ENCODE results near the gene FHAD1.

Gene FHAD1

DNA sequence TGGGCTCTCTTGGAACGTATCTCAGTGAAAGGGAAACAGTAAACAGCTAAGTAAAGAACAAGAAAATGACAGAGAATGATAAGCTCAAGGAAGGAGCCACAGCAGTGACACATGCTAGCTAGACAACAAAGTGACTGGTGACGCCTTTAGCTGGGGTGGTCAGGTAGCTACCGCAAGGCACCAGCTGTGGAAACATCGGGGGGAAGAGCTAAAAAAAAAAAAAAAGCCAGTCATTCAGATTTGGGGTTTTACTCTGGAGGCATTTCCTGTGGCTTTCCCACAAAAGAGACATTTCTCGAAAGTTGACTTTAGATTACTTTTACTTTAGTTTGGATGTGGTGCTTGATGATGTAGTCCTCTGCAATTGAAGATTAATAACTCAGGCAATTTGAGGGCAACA, 2.1 kb downstream of the FHAD1 start:
- no peak for DNase-seq

DNA sequence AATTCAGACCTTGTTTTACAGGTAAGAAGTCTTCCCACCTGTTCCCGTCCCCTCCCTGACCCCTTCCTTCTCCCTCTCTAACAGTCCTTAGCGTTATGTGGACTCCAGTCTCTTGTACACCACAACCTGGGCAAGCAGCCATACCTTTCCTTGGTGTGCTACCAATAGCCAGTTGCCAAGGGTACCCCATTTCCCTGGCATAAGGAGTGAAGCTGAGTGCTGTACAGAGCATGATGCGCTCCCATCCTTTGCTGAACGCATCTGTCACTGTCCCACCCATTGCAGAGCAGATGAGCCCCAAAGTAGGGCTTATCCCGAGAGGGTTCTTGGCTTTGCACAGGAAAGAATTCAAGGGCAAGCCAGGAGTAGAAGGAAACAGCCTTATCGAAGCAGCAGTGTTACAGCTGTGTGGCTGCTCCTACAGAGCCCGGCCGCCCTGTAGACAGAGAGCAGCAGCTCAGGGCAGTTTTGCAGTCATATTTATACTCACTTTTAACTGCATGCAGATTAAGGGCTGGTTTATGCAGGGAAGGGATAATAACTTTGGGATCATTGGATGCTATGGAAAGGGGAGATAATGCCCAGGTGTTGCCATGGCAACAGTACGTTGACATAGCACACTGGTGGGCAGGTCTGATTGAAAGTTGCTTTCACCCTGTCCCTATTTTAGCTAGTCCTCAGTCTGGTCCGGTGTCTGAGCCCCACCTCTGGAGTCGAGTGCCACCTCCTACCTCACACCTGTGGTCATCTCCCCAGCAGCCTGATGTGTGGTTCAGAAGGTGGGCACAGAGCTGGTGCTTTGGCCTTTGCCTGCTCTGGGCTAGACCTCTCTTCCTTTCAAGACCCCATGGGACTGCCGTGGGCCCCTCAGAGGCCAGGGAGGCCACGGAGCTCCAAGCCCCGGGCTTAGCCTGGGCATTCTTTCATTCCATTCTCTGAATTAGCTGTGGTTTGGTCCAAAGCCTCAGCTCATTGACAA, 5.1 kb downstream of the FHAD1 start:
- DNase-seq = no peak

DNA sequence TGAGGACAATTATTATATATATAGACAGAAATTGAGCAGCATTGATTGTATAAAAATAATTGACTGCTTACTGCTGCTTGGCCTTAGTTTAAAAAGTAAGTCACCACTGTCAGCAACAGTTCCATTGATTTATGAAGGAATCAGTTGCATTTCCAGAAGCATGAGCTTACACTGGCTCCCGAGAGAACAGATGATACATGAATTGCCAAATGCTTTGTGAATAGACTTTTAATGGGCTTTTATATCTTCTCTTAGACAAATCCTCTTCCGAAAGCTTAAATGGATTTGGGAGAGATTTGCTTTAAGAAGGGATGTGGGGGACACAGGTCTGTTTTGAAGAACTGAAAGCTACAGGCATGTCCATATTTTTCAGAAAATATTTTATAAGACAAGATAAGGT, 7.5 kb downstream of the FHAD1 start:
- no peak for DNase-seq

DNA sequence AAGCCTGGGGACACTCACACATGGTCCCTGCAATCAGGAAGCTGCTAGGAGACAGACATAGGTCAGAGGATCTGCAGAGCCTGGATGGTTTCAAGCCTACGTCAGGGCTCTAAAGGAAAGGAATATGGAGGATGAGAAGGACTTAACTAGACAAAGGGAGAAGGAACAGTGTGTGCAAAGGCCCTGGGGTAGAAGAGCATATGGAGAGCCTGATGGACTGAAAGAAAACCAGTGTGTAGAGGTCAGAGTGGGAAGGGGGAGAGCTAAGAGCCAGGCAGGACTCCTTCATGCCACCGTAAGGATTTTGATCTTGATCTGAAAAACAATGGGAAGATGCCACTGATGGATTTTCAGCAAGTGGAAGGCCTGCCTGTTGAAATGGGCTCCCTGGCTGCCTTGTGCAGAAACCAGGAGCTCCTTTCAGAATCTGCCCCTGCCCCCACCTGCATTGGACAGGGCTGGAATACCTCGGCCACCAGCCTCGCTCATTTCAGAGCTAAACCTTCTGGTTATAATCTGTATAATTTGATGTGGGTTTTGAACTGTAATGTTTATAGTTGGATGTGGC, 8.6 kb downstream of the FHAD1 start:
- no peak for DNase-seq

DNA sequence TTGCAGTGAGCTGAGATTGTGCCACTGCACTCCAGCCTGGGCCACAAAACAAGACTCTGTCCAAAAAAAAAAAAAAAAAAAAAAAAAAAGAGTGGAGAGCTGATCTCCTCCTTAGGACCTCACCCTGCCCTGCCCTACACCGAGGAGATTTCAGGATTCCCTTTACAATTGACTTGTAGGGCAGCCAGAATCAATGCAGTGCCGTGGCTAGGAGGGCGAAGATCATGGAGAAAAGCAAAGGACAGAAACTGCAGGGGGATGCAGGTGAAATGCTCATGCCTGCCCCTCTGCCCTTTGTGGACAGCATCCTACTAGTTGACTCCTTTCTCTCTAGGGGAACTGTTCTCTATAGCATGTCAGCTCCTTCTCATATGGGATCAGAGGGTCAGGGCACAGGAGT, 9.6 kb downstream of the FHAD1 start:
- DNase-seq = no peak

DNA sequence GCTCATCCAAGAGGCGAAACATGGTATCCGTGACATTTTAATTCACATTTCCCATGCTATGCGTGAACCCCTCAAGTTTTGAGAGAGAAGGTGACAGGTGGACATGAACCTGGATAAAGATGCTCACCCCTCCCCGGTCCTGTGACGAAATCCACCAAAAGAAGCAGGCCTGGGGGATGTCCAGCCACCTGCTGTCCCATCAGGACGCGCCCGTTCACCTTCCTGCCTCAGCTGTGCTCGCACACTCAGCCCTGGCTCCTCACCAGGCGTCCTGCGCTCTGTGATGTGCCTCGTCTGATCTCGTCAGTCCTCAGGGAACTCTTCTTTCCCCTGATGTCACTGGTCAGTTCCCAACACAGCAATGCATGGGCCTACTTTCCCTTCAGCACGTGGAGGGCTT, 10.3 kb downstream of the FHAD1 start:
- no peak for DNase-seq

DNA sequence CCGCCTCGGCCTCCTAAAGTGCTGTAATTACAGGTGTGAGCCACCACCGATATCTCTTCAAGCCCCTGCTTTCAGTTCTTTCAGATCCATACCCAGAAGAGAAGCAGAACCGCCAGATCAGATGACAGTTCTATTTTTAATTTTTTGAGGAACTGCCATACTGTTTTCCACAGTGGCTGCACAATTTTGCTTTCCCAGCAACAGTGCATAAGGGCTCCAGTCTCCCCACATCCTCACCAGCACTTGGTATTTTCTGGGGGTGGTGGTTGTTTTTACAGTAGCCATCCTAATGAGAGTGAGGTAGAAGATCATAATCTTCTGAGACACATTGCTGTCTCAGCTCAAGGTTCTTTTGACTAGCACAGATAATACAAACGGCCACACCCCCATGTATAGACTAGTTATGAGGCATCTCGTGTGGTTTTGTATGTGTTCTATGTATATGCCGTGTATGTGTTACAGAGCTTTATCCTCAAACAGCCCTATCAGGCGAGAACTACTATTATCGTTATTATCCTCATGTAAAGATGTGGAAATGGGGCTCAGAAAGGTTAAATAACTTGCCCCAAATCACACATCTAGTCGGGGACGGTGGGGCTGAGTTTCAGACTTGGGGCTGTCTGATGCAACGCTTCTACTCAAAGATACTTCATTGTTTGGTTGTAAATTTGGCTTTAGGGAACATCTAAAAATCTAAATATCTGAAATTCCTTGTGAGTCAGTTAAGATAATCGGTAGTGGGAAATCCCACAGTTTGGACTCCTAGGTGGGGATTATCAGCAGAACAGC, 12.0 kb downstream of the FHAD1 start:
- DNase-seq = no peak

DNA sequence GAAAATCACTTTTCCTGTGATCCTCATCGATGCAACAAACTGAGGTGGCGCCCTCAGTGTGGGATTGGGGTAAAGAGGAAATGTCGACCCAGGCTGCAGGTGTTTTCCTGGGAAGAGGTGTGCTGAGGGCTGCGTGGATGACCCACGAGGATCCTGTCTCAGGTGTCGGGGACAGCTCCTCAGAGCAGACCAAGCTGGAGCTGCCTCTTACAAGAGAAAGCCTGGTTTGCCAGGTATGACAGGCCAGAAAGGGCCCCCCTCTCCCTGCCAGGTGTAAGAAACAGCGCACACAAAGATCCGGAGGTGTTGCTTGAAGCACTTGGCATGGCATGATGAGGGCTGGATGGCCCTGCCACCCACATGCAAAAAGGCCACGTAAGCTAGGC, 12.6 kb downstream of the FHAD1 start:
- DNase-seq = no peak

DNA sequence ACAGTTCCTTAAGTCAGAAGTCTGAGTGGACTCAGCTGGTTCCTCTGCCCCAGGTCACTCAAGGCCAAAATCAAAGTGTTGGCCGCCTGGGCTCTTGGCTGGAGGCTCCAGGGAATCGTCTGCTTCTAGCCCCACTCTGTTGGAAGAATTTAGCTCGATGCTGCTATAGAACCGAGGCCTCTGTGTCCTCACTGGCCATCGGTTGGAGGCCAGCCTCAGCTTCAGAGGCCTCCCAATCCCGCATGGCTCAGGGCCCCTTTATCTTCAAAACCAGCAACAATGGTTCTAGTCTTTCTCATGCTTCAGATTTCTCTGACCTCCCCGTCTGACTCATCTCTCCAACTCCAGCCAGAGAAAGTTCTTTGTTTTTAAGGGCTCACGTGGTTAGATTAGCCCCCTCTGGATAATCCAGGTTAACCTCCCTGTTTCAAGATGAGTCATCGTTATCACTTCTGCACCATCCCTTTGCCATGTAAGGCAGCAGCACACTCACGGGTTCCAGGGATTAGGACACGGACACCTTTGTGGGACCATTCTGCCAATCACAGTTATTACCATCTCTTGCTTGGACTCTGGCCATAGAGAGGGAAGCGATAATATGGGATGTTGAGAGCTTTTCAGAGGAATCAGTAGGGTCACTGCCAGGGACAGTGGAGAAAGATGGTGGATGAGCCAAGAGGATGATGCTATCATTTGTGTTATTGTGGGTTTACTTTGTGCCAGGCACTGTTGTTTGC, 13.6 kb downstream of the FHAD1 start:
- no peak for DNase-seq

DNA sequence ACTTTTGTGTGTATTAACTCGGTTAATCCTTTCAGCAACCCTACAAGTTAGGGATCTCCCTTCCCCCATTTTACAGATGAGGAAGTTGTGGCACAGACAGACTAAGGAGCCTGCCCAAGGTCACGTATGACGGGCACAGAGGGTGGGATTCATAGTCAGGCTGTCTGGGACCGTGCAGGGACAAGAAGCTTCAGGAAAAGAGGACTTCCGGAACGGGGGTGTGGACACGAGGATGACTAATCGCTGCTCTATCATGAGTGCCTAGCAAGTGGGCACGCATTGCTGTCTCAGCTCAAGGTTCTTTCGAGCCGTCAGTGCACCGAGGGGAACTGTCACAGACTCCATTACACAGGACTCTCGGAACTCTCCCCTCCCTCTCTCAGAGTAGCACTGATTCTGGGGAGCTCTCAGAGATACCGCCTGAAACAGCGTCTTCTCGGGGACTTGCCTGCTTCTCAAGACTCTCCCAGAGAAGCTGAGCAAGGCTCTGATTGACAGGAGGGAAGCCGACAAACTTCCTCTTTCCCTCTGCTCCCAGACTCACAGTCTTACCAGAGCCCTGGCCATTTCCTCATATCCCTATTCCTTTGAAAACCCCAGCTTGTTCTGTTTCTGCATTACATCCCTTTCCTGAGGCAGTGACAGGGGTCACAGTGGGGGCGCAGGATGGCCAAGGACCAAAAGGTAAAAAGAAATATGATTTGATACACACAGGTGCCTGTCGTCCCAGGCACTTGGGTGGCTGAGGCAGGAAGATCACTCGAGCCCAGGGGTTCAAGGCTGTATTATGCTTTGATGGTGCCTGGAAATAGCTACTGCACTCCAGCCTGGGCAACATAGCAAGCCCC, 14.4 kb downstream of the FHAD1 start:
- no peak for DNase-seq

DNA sequence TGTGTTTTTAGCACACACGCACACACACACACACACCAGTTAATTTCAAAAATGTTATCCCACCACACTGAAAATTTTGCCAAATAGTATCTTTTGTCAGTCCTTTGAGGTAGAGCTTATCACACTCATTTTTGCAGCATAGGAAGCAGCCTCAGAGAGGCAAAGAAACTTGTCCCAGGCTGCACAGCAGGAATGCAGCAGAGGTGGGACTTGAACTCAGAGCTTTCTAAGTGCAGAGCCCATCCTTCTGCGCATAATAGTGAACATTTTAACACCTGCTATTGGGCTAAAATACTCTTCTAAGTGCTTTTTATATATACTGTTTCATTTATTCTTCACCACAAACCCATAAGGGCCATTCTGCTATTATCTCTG, 15.0 kb downstream of the FHAD1 start:
- DNase-seq = no peak

DNA sequence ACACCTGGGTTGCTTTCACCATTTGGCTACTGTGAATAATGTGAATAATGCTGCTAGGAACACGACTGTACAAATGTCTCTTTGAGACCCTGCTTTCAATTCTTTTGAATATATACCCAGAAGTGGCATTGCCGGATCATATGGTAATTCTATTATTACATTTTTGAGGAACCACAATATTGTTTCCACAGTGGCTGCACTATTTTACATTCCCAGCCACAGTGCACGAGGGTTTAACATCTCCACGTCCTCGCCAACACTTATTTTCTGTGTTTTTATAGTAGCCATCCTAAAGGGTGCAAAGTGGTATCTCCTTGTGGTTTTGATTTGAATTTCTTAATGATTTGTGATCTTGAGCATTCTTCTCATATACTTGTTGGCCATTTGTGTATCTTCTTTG, 15.7 kb downstream of the FHAD1 start:
- no peak for DNase-seq

DNA sequence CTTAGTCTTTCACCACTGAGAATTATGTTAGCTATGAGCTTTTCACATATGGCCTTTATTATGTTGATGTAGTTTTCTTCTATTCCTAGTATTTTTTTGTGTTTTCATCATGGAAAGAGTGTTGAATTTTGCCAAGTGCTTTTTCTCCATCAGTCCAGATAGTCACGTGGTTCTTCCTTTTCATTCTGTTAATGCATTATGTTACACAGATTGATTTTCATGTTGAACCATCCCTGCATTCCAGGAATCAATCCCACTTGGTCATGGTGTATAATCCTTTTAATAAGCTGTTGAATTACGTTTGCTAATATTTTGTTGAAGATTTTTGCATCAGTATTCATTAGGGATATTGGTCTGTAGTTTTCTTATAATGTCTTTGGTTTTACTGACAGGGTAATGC, 17.7 kb downstream of the FHAD1 start:
- no peak for DNase-seq

DNA sequence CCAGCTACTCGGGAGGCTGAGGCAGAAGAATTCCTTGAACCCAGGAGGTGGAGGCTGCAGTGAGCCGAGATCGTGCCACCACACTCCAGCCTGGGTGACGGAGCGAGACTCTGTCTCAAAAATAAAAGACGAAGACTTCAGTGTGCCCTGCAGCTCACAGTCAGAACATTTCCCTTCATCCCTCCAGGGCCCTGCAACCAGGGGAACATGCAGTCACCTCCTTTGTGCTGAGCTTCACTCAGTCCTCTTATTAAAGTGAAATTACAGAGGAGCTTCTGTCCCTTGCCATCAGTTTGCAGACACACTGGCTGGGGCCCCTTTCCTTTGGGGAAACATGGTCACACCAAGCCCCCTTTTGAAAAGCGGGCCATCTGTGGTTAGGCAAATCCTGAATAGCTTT, 24.2 kb downstream of the FHAD1 start:
- DNase-seq = no peak

DNA sequence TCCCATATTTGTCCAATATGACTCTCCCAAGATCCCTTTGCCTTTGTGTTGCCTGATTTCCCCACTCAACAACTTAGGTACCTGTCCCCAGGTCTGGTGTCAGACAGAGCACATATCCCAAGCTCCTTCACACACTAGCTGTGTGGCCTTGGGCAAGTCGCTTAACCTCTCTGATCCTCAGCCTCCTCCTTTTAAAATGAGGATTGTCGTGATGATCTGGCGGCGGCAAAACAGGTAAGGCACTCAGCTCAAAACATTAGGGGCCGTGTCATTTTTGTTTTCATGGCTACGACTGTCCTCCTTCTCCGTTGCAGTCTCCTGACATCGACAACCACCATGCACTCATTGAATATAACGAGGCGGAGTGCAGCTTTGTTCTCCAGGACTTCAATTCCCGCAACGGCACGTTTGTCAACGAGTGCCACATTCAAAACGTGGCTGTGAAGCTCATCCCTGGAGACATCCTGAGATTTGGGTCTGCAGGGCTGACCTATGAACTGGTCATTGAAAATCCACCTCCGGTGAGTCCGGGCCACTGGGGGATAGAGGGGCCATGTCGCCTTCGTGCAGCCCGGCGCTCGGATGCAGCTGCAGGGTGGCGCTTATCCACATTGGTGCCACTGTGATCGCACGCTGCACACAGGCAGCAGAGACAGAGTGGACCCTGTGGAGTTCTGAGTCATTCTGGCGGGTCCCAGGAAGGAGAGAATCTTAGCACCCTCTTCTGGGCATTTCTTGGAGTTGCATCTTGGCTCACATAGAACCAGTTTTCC, 25.2 kb downstream of the FHAD1 start:
- no peak for DNase-seq

DNA sequence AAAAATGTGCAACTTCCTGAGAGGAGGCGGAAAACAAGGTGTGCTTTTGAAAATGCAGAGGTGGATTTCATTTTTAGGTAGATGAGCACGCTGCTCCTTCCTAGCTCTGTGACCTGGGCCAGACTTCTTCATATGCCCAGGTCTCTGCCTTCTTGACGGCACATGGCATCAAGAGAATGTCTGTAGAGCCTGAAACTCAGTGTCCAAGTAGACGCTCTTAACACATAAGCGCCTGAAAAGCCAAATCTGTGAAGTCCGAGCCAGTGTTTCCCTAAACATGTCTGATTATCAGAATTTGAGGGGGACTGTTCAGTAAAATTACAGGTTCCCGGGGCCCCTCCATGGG, 25.7 kb downstream of the FHAD1 start:
- DNase-seq = no peak

DNA sequence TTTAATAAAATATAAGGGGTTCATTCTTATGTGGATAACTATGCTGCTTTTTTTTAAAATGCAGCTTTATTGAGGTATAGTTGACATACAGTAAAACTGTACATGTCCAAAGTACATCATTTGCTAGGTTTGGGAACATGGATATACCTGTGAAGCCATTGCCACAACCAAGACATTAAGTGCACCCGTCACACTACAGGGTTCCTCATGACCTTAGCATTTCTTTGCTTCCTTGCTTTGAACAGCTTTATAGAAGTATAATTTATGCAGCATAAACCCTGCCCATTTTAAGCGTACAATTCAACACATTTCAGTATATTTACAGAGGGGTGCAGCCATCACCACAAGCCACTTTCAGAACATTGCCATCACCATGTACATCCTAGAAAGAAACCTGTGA, 26.3 kb downstream of the FHAD1 start:
- no peak for DNase-seq

DNA sequence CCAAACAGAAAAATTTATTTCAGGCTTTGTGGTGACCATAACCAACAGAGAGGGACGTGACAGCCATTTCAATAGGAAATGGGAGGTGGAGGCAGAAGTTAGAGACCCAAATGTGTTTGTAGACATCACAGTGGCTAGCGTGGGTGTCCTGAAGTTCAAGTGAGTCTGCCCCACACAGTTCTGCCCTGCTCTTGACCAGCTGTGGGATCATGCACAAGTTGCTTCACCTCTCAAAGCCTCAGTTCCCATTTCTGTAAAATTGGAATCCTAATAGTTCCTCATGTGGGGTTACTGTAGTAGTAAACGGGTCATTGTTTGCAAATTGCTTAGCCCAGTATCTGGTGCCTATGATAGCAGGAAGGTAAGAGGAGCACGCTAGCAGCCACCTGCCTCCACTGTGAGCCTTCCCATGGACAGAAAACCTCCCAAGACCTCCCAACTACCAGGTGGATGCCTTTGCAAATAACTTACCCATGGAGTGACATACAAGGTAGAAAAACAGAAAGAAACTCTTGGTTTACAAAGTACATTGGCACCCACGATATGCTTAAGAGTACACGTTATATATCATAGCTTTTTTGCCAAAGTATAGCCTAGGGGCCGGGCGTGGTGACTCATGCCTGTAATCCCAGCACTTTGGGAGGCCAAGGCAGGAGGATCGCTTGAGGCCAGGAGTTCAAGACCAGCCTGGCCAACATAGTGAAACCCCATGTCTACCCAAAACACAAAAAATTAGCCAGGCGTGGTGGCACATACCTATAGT, 29.1 kb downstream of the FHAD1 start:
- DNase-seq = no peak

DNA sequence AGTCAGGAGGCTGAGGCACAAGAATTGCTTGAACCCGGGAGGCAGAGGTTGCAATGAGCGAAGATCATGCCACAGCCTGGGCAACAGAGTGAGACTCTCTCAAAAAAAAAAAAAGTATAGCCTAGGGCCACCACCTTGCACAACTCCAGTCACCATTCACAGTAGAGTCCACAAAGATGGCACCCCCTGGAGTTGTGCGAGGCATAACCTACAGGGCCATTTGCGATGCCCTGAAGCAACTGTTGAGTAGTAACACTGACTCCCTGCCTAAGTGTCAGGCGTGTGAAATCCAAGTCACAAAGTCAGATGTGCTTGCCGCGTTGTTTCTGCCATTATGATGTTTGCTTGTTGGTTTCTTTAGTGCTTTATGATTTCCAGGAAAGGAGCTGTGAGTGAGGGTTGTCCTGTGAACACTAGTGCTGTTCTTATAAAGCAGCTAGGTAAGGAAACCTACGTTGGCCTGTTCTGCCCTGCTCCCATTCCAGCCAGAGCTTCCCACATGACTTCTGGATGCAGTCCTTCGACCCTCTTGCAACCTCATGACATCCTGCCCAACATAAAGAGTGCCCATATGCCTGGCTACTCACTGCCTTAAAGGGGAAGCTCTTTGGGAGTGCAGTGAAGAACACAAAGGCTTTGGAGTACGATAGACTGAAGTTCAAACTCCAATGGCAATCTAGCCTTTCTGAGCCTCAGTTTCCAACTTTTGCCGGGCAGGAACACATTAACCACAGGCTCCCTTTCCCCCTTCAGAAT, 29.8 kb downstream of the FHAD1 start:
- DNase-seq = no peak

DNA sequence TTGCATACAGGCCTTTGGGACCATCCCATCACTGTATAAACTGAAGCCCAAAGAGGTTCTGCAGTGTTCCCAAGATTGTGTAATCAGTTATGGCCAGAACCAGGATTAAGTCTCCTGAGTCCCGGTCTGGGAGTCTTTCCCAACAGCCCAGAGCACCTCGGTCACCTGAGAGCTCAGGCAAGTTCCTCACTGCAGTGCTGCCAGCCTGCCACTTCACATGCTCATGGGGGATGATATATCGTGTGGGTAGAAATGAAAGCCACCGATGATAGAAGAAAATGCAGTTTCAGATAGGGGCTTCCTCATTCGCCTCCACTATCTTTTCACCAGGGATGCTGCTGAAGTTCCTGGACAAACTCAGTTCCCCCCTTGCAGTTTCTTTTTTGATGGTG, 30.4 kb downstream of the FHAD1 start:
- no peak for DNase-seq

Data from NCI-H1105 (cell line).